Esophagus muscularis mucosa (tissue), 4 donors: ENCODE measurements around the gene RAD51B.

Source experiments
- CTCF ChIP-seq, 3 experiments: fragments of 200-600 bp in 2 of 3; fragments of 450-650 bp in 1 of 3; sonication (generic) in 2 of 3; IDR thresholded peaks; one replicate each; pipeline ENCODE4 v1.5.1; 2017 to 2019; ENCODE audit warnings: antibody characterized with exemption in 3 of 3, mild to moderate bottlenecking in 2 of 3, moderate library complexity in 1 of 3
- EP300 ChIP-seq: sonication (generic); formaldehyde crosslinking; IDR thresholded peaks from one replicate; pipeline ENCODE4 v1.6.1; 2017; ENCODE audit warnings: antibody characterized with exemption
- POLR2A ChIP-seq: fragments of 450-650 bp; IDR thresholded peaks from one replicate; pipeline ENCODE4 v1.6.1; 2017; ENCODE audit warnings: antibody characterized with exemption, moderate library complexity, mild to moderate bottlenecking, low read depth

GRCh38 chr14:68458253-68458652 is 638.7 kb downstream of the RAD51B start:
- TF ChIP-seq CTCF (IDR thresholded peaks at IDR 0.05) (no peak), POLR2A (no peak), EP300 (no peak)
